ENCODE results near the gene CPAMD8. TPM values are rescaled to one million over a fixed set of nuclear protein-coding genes. Genes with fewer than 3 reads are reported as not detected.

The CPAMD8 gene
- total and polyA plus RNA-seq, 9 of the 15 experiments (the other 6 are each of a cell fraction or from before 2014, with no cell fraction given), result 0.20 to 2.1 (median 1.3) TPM

DNA sequence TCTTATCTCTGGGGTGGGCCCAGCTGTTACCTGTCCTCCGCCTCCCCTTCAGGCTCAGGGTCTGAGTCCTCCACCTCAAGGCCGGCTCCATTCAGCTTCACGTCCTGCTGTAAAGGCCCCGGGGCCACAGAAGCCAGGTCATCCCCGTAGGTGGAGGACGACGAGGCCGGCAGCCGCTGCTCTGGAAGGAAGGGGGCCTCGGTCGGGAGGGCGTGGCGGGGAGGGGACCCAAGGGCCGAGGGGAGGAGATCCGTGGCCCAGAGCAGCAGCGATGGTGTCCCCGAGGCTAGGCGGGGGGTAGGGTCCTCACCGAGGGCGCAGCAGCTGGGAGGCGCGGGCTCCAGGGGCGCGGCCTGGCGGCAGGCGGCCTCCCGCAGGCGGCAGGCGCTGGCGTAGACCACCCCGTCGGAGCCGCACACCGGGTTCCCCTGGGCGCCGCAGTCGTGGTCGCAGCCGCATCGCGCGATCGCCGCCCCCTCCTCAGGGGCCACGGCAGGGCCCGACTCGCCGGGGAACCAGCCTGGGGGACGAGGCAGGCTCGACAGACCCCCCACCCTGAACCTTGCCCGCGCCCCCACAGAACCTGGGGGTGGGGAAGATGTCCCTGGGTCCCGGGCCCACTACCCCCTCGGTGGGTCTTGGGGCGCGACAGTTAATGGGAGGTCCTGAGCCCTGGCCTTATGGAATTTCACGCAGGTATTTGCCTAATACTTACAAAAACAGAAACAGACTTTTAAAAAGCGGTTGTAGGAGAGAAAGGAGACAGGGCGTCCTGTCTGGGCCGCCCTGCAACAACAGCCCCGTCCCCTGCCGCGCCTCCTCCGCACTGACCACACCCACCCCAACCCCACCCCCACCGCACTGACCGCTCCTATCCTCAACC lies 130.2 kb downstream of the CPAMD8 start (continued):
- TF ChIP-seq, protein P1, sequence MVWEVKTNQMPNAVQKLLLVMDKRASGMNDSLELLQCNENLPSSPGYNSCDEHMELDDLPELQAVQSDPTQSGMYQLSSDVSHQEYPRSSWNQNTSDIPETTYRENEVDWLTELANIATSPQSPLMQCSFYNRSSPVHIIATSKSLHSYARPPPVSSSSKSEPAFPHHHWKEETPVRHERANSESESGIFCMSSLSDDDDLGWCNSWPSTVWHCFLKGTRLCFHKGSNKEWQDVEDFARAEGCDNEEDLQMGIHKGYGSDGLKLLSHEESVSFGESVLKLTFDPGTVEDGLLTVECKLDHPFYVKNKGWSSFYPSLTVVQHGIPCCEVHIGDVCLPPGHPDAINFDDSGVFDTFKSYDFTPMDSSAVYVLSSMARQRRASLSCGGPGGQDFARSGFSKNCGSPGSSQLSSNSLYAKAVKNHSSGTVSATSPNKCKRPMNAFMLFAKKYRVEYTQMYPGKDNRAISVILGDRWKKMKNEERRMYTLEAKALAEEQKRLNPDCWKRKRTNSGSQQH (CRISPR knock-in tag; IDR thresholded peaks at IDR 0.05), result no peak; the same call in 1 of the 2 replicates
- TF ChIP-seq ZNF224 (CRISPR knock-in tag; IDR thresholded peaks at IDR 0.05) (no peak), NR1H2 (CRISPR knock-in tag; IDR thresholded peaks at IDR 0.05) (no peak), TCF3 (CRISPR knock-in tag; IDR thresholded peaks at IDR 0.05) (no peak; the same call in 1 of the 2 replicates), POU5F1 (IDR thresholded peaks at IDR 0.05; ENCODE audit: borderline replicate concordance, low read depth, low read length, partially characterized antibody) (no peak), ZNF232 (CRISPR knock-in tag; IDR thresholded peaks at IDR 0.05) (no peak), TEAD2 (tag; IDR thresholded peaks at IDR 0.05) (no peak), ZSCAN32 (CRISPR knock-in tag; IDR thresholded peaks at IDR 0.05) (no peak), SRF (CRISPR knock-in tag; IDR thresholded peaks at IDR 0.05) (no peak), GTF2E2 (tag; IDR thresholded peaks at IDR 0.05) (no peak), ZNF384 (IDR thresholded peaks at IDR 0.05; ENCODE audit: low read depth, low read length) (no peak), FOXA1 (IDR thresholded peaks at IDR 0.05; ENCODE audit: borderline replicate concordance) (no peak)
- TF ChIP-seq, protein P2, sequence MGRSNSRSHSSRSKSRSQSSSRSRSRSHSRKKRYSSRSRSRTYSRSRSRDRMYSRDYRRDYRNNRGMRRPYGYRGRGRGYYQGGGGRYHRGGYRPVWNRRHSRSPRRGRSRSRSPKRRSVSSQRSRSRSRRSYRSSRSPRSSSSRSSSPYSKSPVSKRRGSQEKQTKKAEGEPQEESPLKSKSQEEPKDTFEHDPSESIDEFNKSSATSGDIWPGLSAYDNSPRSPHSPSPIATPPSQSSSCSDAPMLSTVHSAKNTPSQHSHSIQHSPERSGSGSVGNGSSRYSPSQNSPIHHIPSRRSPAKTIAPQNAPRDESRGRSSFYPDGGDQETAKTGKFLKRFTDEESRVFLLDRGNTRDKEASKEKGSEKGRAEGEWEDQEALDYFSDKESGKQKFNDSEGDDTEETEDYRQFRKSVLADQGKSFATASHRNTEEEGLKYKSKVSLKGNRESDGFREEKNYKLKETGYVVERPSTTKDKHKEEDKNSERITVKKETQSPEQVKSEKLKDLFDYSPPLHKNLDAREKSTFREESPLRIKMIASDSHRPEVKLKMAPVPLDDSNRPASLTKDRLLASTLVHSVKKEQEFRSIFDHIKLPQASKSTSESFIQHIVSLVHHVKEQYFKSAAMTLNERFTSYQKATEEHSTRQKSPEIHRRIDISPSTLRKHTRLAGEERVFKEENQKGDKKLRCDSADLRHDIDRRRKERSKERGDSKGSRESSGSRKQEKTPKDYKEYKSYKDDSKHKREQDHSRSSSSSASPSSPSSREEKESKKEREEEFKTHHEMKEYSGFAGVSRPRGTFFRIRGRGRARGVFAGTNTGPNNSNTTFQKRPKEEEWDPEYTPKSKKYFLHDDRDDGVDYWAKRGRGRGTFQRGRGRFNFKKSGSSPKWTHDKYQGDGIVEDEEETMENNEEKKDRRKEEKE (IDR thresholded peaks at IDR 0.05; ENCODE audit: borderline replicate concordance in 1 of 2, control insufficient read depth in 1 of 2, low read depth in 2 of 2, low read length in 1 of 2), result no peak
- TF ChIP-seq, protein P3, sequence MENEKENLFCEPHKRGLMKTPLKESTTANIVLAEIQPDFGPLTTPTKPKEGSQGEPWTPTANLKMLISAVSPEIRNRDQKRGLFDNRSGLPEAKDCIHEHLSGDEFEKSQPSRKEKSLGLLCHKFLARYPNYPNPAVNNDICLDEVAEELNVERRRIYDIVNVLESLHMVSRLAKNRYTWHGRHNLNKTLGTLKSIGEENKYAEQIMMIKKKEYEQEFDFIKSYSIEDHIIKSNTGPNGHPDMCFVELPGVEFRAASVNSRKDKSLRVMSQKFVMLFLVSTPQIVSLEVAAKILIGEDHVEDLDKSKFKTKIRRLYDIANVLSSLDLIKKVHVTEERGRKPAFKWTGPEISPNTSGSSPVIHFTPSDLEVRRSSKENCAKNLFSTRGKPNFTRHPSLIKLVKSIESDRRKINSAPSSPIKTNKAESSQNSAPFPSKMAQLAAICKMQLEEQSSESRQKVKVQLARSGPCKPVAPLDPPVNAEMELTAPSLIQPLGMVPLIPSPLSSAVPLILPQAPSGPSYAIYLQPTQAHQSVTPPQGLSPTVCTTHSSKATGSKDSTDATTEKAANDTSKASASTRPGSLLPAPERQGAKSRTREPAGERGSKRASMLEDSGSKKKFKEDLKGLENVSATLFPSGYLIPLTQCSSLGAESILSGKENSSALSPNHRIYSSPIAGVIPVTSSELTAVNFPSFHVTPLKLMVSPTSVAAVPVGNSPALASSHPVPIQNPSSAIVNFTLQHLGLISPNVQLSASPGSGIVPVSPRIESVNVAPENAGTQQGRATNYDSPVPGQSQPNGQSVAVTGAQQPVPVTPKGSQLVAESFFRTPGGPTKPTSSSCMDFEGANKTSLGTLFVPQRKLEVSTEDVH (IDR thresholded peaks at IDR 0.05; ENCODE audit: low read depth, partially characterized antibody), result no peak
- TF ChIP-seq, protein P4, sequence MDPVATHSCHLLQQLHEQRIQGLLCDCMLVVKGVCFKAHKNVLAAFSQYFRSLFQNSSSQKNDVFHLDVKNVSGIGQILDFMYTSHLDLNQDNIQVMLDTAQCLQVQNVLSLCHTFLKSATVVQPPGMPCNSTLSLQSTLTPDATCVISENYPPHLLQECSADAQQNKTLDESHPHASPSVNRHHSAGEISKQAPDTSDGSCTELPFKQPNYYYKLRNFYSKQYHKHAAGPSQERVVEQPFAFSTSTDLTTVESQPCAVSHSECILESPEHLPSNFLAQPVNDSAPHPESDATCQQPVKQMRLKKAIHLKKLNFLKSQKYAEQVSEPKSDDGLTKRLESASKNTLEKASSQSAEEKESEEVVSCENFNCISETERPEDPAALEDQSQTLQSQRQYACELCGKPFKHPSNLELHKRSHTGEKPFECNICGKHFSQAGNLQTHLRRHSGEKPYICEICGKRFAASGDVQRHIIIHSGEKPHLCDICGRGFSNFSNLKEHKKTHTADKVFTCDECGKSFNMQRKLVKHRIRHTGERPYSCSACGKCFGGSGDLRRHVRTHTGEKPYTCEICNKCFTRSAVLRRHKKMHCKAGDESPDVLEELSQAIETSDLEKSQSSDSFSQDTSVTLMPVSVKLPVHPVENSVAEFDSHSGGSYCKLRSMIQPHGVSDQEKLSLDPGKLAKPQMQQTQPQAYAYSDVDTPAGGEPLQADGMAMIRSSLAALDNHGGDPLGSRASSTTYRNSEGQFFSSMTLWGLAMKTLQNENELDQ (CRISPR knock-in tag; IDR thresholded peaks at IDR 0.05; ENCODE audit: borderline replicate concordance), result no peak
